HCT116 (cell line): ENCODE results near the gene PTPA. TPM values are rescaled to one million over a fixed set of nuclear protein-coding genes. Genes with fewer than 3 reads are reported as not detected.

Experiments
- ATAC-seq: fragments of 200-7000 bp; cut with Tn5 transposase; 2 replicates; pipeline ENCODE4 v1.9.1; 2020; ENCODE audit warnings: mild to moderate bottlenecking, moderate library complexity
- BruUV-seq: library from RNA; stranded (reverse); fragments of 400-500 nt; replicated peaks from 2 replicates; lab custom pipeline; 2021; lab: Mats Ljungman, UMichigan
- CTCF ChIA-PET: fragments of 300-600 bp; sonication (Branson Sonifier 250); formaldehyde crosslinking; loops from one replicate; lab custom pipeline; 2021; ENCODE audit warnings: antibody characterized with exemption; lab: Charles Lee
- POLR2A ChIA-PET: fragments of 300-600, 350-600 bp; sonication (Branson Sonifier 250); formaldehyde crosslinking; loops from one replicate; lab custom pipeline; 2021; ENCODE audit warnings: antibody characterized with exemption; lab: Charles Lee
- RAD21 ChIA-PET, 2 experiments: fragments of 300-600 bp; sonication (Branson Sonifier 250); formaldehyde crosslinking; loops; one replicate each; lab custom pipeline; 2023; ENCODE audit warnings: low total read pairs in 2 of 2; ENCODE audit not compliant: uncharacterized antibody in 2 of 2, unreplicated experiment in 2 of 2, low non-redundant PET in 1 of 2; lab: Charles Lee
- DNase-seq: peaks from one replicate; pipeline ENCODE4 v3.0.0-alpha.2; 2010; ENCODE audit warnings: low read depth, low spot score
- H2AFZ ChIP-seq: fragments of 200-600 bp; shearing (Covaris generic), sonication (generic); 2 replicates; pipeline ENCODE4 v1.6.1; 2017; ENCODE audit warnings: low read depth, mixed run types, mixed read lengths, antibody characterized with exemption, low read length; ENCODE audit not compliant: poor library complexity, severe bottlenecking
- H3K27ac ChIP-seq: 2 replicates; pipeline ENCODE4 v1.5.1; 2012; ENCODE audit warnings: low read depth, low read length
- H3K27me3 ChIP-seq: fragments of 200-600 bp; sonication (generic); 2 replicates; pipeline ENCODE4 v1.6.1; 2016; ENCODE audit warnings: mixed run types, low read length, mixed read lengths; ENCODE audit not compliant: insufficient read depth
- H3K36me3 ChIP-seq, 2 experiments: fragments of 200-500 bp in 1 of 2; fragments of 200-600 bp in 1 of 2; sonication (Bioruptor generic) in 1 of 2; sonication (generic) in 1 of 2; 2 replicates each; pipeline versions ENCODE4 v1.5.1 to v1.6.1; 2014 to 2016; ENCODE audit warnings: low read length in 2 of 2, inconsistent platforms in 1 of 2, mixed read lengths in 1 of 2, mixed run types in 1 of 2; ENCODE audit not compliant: insufficient read depth in 2 of 2, control insufficient read depth in 1 of 2
- H3K4me1 ChIP-seq, 2 experiments: fragments of 200-600 bp in 1 of 2; sonication (generic) in 1 of 2; 2 replicates each; pipeline versions ENCODE4 v1.5.1 to v1.6.1; 2012 to 2017; ENCODE audit warnings: low read length in 2 of 2, inconsistent platforms in 1 of 2, mild to moderate bottlenecking in 1 of 2, mixed read lengths in 1 of 2, mixed run types in 1 of 2, moderate library complexity in 1 of 2; ENCODE audit not compliant: insufficient read depth in 2 of 2, control insufficient read depth in 1 of 2
- H3K4me2 ChIP-seq: fragments of 200-600 bp; sonication (generic); 2 replicates; pipeline ENCODE4 v1.6.1; 2017; ENCODE audit warnings: mixed run types, low read length, mixed read lengths
- H3K4me3 ChIP-seq, 2 experiments: fragments of 200-600 bp in 1 of 2; sonication (generic) in 1 of 2; replicated peaks in 1 of 2; 2 replicates each; pipeline ENCODE4 v1.5.1; 2011 to 2016; ENCODE audit warnings: low read length in 2 of 2, control low read depth in 1 of 2, low read depth in 1 of 2, mild to moderate bottlenecking in 1 of 2, mixed read lengths in 1 of 2, mixed run types in 1 of 2
- H3K79me2 ChIP-seq: fragments of 200-600 bp; sonication (generic); 2 replicates; pipeline ENCODE4 v1.6.1; 2017; ENCODE audit warnings: mild to moderate bottlenecking, mixed run types, low read length, moderate library complexity, mixed read lengths; ENCODE audit not compliant: insufficient read depth
- H3K9ac ChIP-seq: fragments of 200-600 bp; sonication (generic); 2 replicates; pipeline ENCODE4 v1.6.1; 2016; ENCODE audit warnings: low read length, mixed read lengths
- H3K9me2 ChIP-seq: fragments of 200-600 bp; sonication (generic), shearing (Covaris generic); 2 replicates; pipeline ENCODE4 v1.6.1; 2017; ENCODE audit warnings: mixed run types, mild to moderate bottlenecking, moderate library complexity; ENCODE audit not compliant: insufficient read depth
- H3K9me3 ChIP-seq, 2 experiments: fragments of 200-500 bp in 1 of 2; fragments of 200-600 bp in 1 of 2; sonication (Bioruptor generic) in 1 of 2; sonication (generic) in 1 of 2; 2 replicates each; pipeline ENCODE4 v1.6.1; 2014 to 2017; ENCODE audit warnings: low read length in 2 of 2, mixed read lengths in 2 of 2, inconsistent platforms in 1 of 2, low read depth in 1 of 2, mild to moderate bottlenecking in 1 of 2, mixed run types in 1 of 2, moderate library complexity in 1 of 2; ENCODE audit not compliant: control insufficient read depth in 1 of 2, insufficient read depth in 1 of 2
- H4K20me1 ChIP-seq: fragments of 200-600 bp; sonication (generic), shearing (Covaris generic); 2 replicates; pipeline ENCODE4 v1.6.1; 2017; ENCODE audit warnings: mixed run types, mild to moderate bottlenecking, moderate library complexity; ENCODE audit not compliant: insufficient read depth
- CBX3 ChIP-seq: IDR thresholded peaks from 2 replicates; pipeline ENCODE4 v1.6.1; 2012; ENCODE audit warnings: low read depth
- CTCF ChIP-seq, 3 experiments: fragments of 200-600 bp in 1 of 3; sonication (generic) in 1 of 3; IDR thresholded peaks in 2 of 3; conservative IDR thresholded peaks in 1 of 3; 2 replicates each; pipeline ENCODE4 v1.5.1; 2012 to 2017; ENCODE audit warnings: low read depth in 2 of 3, low read length in 2 of 3, antibody characterized with exemption in 1 of 3, borderline replicate concordance in 1 of 3, control low read depth in 1 of 3, mild to moderate bottlenecking in 1 of 3, mixed read lengths in 1 of 3, mixed run types in 1 of 3, moderate library complexity in 1 of 3; ENCODE audit not compliant: insufficient read depth in 1 of 3
- JUND ChIP-seq: IDR thresholded peaks from 2 replicates; pipeline ENCODE4 v1.6.1; 2012
- MAX ChIP-seq: IDR thresholded peaks from 2 replicates; pipeline ENCODE4 v1.6.1; 2012
- SRF ChIP-seq: IDR thresholded peaks from 2 replicates; pipeline ENCODE4 v1.6.1; 2012; ENCODE audit warnings: low read depth
- TCF7L2 ChIP-seq: IDR thresholded peaks from 2 replicates; pipeline ENCODE4 v1.7.0; 2011; ENCODE audit warnings: borderline replicate concordance, inconsistent platforms; ENCODE audit not compliant: insufficient read depth, insufficient read length; ENCODE audit errors: extremely low read depth
- ZFX ChIP-seq: fragments of 450-650 bp; IDR thresholded peaks from 2 replicates; pipeline ENCODE4 v1.6.1; 2017
- ZNF274 ChIP-seq: fragments of 200-500 bp; sonication (Bioruptor generic); IDR thresholded peaks from 2 replicates; pipeline ENCODE4 v1.6.1; 2014; ENCODE audit warnings: mild to moderate bottlenecking, low read depth, low read length, inconsistent platforms
- intact Hi-C: fragments of 100-400 bp; cut with micrococcal nuclease; formaldehyde crosslinking; loops from 2 replicates; pipeline ENCODE4 v1.10.0; 2022
- total RNA-seq: library from RNA; stranded (reverse); gene quantifications from one replicate; pipeline ENCODE4 v1.2.1, GENCODE V29; 2021; ENCODE audit not compliant: unreplicated experiment

Gene PTPA
- total RNA-seq, 1 experiment from 2014 or later, result 177 TPM

- peak; percentile 38 for DNase-seq
- ChIA-PET POLR2A (interaction anchor here (0.5 to 1.6 kb wide), 8 partner anchors 9 to 673 kb away, joined by 3 to 8 read pairs (median 4); partner anchors contain the start of gene NTMT1), CTCF (interaction anchor here (0.7 to 4.8 kb wide), 28 partner anchors 8 to 659 kb away, joined by 3 to 91 read pairs (median 4); partner anchors contain the start of genes DOLPP1 and NTMT1), RAD21 (interaction anchor here (0.6 to 1.2 kb wide), 13 partner anchors 8 to 760 kb away, joined by 3 to 5 read pairs (median 4); partner anchors contain the start of genes NTMT1 (in 1 of the 2) and URM1 (in 1 of the 2))
- H3K9me2 ChIP-seq, result no peaks in the 10 kb centered on the region
- no peak overlapping the region for H2AFZ ChIP-seq
- peaks cover 8 to 32% of the 10 kb centered on the region in 2 experiments; a peak in 3 of 4 replicates for H3K36me3 ChIP-seq
- no TSS peak for BruUV-seq
- H3K4me2 ChIP-seq, result peak overlapping the region; percentile 26; the same call in 1 of the 2 replicates
- no peaks in the 10 kb centered on the region for H3K79me2 ChIP-seq
- H3K9me3 ChIP-seq, result no peaks in the 10 kb centered on the region
- no peaks in the 10 kb centered on the region for H3K27me3 ChIP-seq
- peaks cover 8 to 20% of the 10 kb centered on the region in 2 experiments for H3K4me1 ChIP-seq
- H3K4me3 ChIP-seq, result no peak overlapping the region
- peak overlapping the region; percentile 32; the same call in 1 of the 2 replicates for H3K27ac ChIP-seq
- peak; percentile 96 for ATAC-seq
- TF ChIP-seq CBX3 (no peak), ZNF274 (no peak), CTCF (IDR thresholded peaks at IDR 0.05 in 2 of 3, conservative IDR thresholded peaks at IDR 0.05 in 1 of 3; ENCODE audit: borderline replicate concordance in 1 of 3, insufficient read depth in 1 of 3, low read depth in 2 of 3, low read length in 2 of 3) (peak in 2 of 3 experiments; percentile 98 to 99; a peak in 4 of 6 replicates), JUND (no peak), ZFX (no peak), SRF (no peak), MAX (no peak), TCF7L2 (no peak)
- 0 out of 2 replicates have a peak overlapping the region, but pooled peaks have one; percentile 20 for H3K9ac ChIP-seq
- H4K20me1 ChIP-seq, result no peaks in the 10 kb centered on the region
- intact Hi-C loops, result loop anchor here (1.0 to 2.0 kb wide), 2 partner anchors 493 to 653 kb away; no protein-coding TSS in a partner anchor
These were observed 20.3 kb downstream of the PTPA start for GRCh38 chr9:129131300-129132145.
